HPDE6-E6E7 (cell line): Measurements from ENCODE around the gene TST.

Source experiments
- DNase-seq: peaks from one replicate; pipeline ENCODE4 v3.0.0; 2011; ENCODE audit warnings: missing footprints; ENCODE audit errors: extremely low spot score

The TST gene

GRCh38 chr22:37019309-37020191 lies at the start of gene TST, which contains the start of gene MPST:
Gene TST, minus strand, starts transcription at chr22:37019447. Its CDS starts 715 bp downstream, at chr22:37018732.
Gene MPST, plus strand, starts transcription at chr22:37019742. Its CDS starts 95 bp downstream, at chr22:37019837.
- DNase-seq: peak; percentile 41

- DNase-seq: no peak
Observed at GRCh38 chr22:37068859-37069258, 49.6 kb upstream of the TST start.

GRCh38 chr22:37067428-37067827 lies 48.2 kb upstream of the TST start:
- DNase-seq: no peak

- DNase-seq: no peak
Observed at GRCh38 chr22:37065961-37066360, 46.7 kb upstream of the TST start.

GRCh38 chr22:37065180-37065579 lies 45.9 kb upstream of the TST start:
- DNase-seq: no peak

- no peak for DNase-seq
Observed at GRCh38 chr22:37064553-37064952, 45.3 kb upstream of the TST start.

GRCh38 chr22:37063431-37064420 lies 44.5 kb upstream of the TST start:
- no peak for DNase-seq

- DNase-seq: no peak
Observed at GRCh38 chr22:37062702-37063381, 43.6 kb upstream of the TST start.

- DNase-seq: no peak
Observed at GRCh38 chr22:37062376-37062675, 43.1 kb upstream of the TST start.

GRCh38 chr22:37061611-37062375 lies 42.5 kb upstream of the TST start:
- no peak for DNase-seq

- no peak for DNase-seq
Observed at GRCh38 chr22:37060801-37061610, 41.8 kb upstream of the TST start.

GRCh38 chr22:37059876-37060449 lies 40.7 kb upstream of the TST start:
- DNase-seq: no peak

GRCh38 chr22:37058917-37059701 lies 39.9 kb upstream of the TST start:
- no peak for DNase-seq

GRCh38 chr22:37057796-37058510 lies 38.7 kb upstream of the TST start:
- DNase-seq: no peak

GRCh38 chr22:37057226-37057625 lies 38.0 kb upstream of the TST start:
- no peak for DNase-seq

- DNase-seq: no peak
Observed at GRCh38 chr22:37056246-37056645, 37.0 kb upstream of the TST start.

- DNase-seq: no peak
Observed at GRCh38 chr22:37054600-37055365, 35.5 kb upstream of the TST start.

- no peak for DNase-seq
Observed at GRCh38 chr22:37054056-37054395, 34.8 kb upstream of the TST start.
